Endothelial cell of umbilical vein (primary cell): ENCODE data around the gene GLUD2. TPM values are rescaled to one million over a fixed set of nuclear protein-coding genes. Genes with fewer than 3 reads are reported as not detected.

ENCODE experiments used
- BruUV-seq: library from RNA; stranded (reverse); fragments of 400-500 nt; replicated peaks from 2 replicates; lab custom pipeline; 2021; lab: Mats Ljungman, UMichigan
- CTCF ChIA-PET: fragments of 300-600, 350-600 bp; sonication (Branson Sonifier 250); formaldehyde crosslinking; loops from one replicate; lab custom pipeline; 2021; ENCODE audit warnings: antibody characterized with exemption, inconsistent platforms; lab: Charles Lee
- POLR2A ChIA-PET: fragments of 300-600, 350-600 bp; sonication (Branson Sonifier 250); formaldehyde crosslinking; loops from one replicate; lab custom pipeline; 2021; ENCODE audit warnings: antibody characterized with exemption, inconsistent platforms; lab: Charles Lee
- DNase-seq: peaks from one replicate; pipeline ENCODE4 v3.0.0-alpha.2; 2011; ENCODE audit warnings: low read depth, low spot score
- FAIRE-seq: peaks from 2 replicates; lab custom pipeline; 2011; peaks lifted over from hg19 to GRCh38; lab: Jason Lieb, UNC
- H2AFZ ChIP-seq: 2 replicates; pipeline ENCODE4 v1.6.0; 2012; ENCODE audit warnings: low read depth, low read length, control low read depth, inconsistent platforms
- H3K27ac ChIP-seq: 2 replicates; pipeline ENCODE4 v1.5.1; 2011; ENCODE audit warnings: low read depth, mild to moderate bottlenecking, control low read depth, low read length, moderate library complexity; ENCODE audit not compliant: insufficient read depth
- H3K27me3 ChIP-seq, 2 experiments: 2 replicates each; pipeline versions ENCODE4 v1.6.0 to v1.6.1; 2011; ENCODE audit warnings: low read length in 2 of 2, mixed read lengths in 1 of 2; ENCODE audit not compliant: control insufficient read depth in 2 of 2, insufficient read depth in 2 of 2
- H3K36me3 ChIP-seq, 2 experiments: 2 replicates in 1 of 2; 3 replicates in 1 of 2; pipeline ENCODE4 v1.5.1; 2011; ENCODE audit warnings: low read length in 2 of 2, mild to moderate bottlenecking in 1 of 2, moderate library complexity in 1 of 2; ENCODE audit not compliant: control insufficient read depth in 2 of 2, insufficient read depth in 2 of 2; ENCODE audit errors: extremely low read depth in 1 of 2
- H3K4me1 ChIP-seq: 3 replicates; pipeline ENCODE4 v1.5.1; 2011; ENCODE audit warnings: mild to moderate bottlenecking, low read length; ENCODE audit not compliant: control insufficient read depth, insufficient read depth; ENCODE audit errors: extremely low read depth
- H3K4me2 ChIP-seq: 2 replicates; pipeline ENCODE4 v1.6.1; 2011; ENCODE audit warnings: low read length, control low read depth, mixed read lengths; ENCODE audit not compliant: insufficient read depth
- H3K4me3 ChIP-seq, 3 experiments: fragments of 200-600 bp in 1 of 3; sonication (generic), shearing (Covaris generic) in 1 of 3; replicated peaks in 1 of 3; 2 replicates each; pipeline ENCODE4 v1.5.1; 2011 to 2016; ENCODE audit warnings: control low read depth in 3 of 3, low read length in 3 of 3, mild to moderate bottlenecking in 2 of 3, inconsistent platforms in 1 of 3, low read depth in 1 of 3, moderate library complexity in 1 of 3; ENCODE audit not compliant: insufficient read depth in 1 of 3
- H3K79me2 ChIP-seq: 2 replicates; pipeline ENCODE4 v1.6.0; 2012; ENCODE audit warnings: low read length, inconsistent platforms; ENCODE audit not compliant: control insufficient read depth, insufficient read depth
- H3K9ac ChIP-seq: replicated peaks from 2 replicates; pipeline ENCODE3; 2011; ENCODE audit warnings: low read length, control low read depth; ENCODE audit not compliant: insufficient read depth; ENCODE audit errors: extremely low read depth
- H3K9me1 ChIP-seq: replicated peaks from 3 replicates; pipeline ENCODE4 v1.6.0; 2011; ENCODE audit warnings: mild to moderate bottlenecking, low read length; ENCODE audit not compliant: control insufficient read depth, insufficient read depth; ENCODE audit errors: extremely low read depth
- H3K9me3 ChIP-seq: replicated peaks from 2 replicates; pipeline ENCODE4 v1.5.1; 2012; ENCODE audit warnings: low read length, inconsistent platforms; ENCODE audit not compliant: control insufficient read depth, insufficient read depth
- H4K20me1 ChIP-seq: replicated peaks from 2 replicates; pipeline ENCODE3; 2011; ENCODE audit warnings: mild to moderate bottlenecking, low read length; ENCODE audit not compliant: control insufficient read depth, insufficient read depth; ENCODE audit errors: extremely low read depth
- CTCF ChIP-seq, 2 donors: IDR thresholded peaks; 1 replicate in 1 of 2; 2 replicates in 1 of 2; pipeline ENCODE4 v1.5.1; 2011; ENCODE audit warnings: low read length in 2 of 2, mild to moderate bottlenecking in 2 of 2, moderate library complexity in 2 of 2, control low read depth in 1 of 2, inconsistent platforms in 1 of 2, low read depth in 1 of 2; ENCODE audit not compliant: insufficient read depth in 1 of 2; ENCODE audit errors: extremely low read depth in 1 of 2
- EZH2 ChIP-seq: IDR thresholded peaks from 2 replicates; pipeline ENCODE4 v1.6.1; 2012; ENCODE audit warnings: borderline replicate concordance, low read depth, mild to moderate bottlenecking, moderate library complexity, low read length, inconsistent platforms; ENCODE audit not compliant: severe bottlenecking
- FOS ChIP-seq: IDR thresholded peaks from 2 replicates; pipeline ENCODE4 v1.6.1; 2011; ENCODE audit warnings: mild to moderate bottlenecking, low read length, moderate library complexity, borderline replicate concordance; ENCODE audit not compliant: insufficient read depth
- JUN ChIP-seq: IDR thresholded peaks from 2 replicates; pipeline ENCODE4 v1.6.1; 2011; ENCODE audit warnings: borderline replicate concordance, low read depth; ENCODE audit not compliant: insufficient read length, insufficient read depth
- MAX ChIP-seq: IDR thresholded peaks from 2 replicates; pipeline ENCODE4 v1.6.1; 2011; ENCODE audit not compliant: insufficient read depth, insufficient read length
- MYC ChIP-seq: IDR thresholded peaks from one replicate; pipeline ENCODE4 v1.6.1; 2011; ENCODE audit warnings: mild to moderate bottlenecking, low read depth, low read length
- POLR2A ChIP-seq: IDR thresholded peaks from 2 replicates; pipeline ENCODE4 v1.6.1; 2012; ENCODE audit warnings: low read depth, mild to moderate bottlenecking, control low read depth, low read length
- POLR2AphosphoS5 ChIP-seq: IDR thresholded peaks from 2 replicates; pipeline ENCODE4 v1.6.1; 2012; ENCODE audit warnings: low read depth, mild to moderate bottlenecking, control low read depth, low read length, moderate library complexity; ENCODE audit not compliant: insufficient read depth
- dilution Hi-C: fragments of 300-500 bp; cut with MboI; formaldehyde crosslinking; loops from one replicate; pipeline ENCODE4 v1.15.0; 2019; ENCODE audit warnings: low sequenced_read_pairs; ENCODE audit not compliant: extremely low pct_ligation_motif_present
- intact Hi-C: fragments of 100-400 bp; cut with micrococcal nuclease; formaldehyde crosslinking; loops from one replicate; pipeline ENCODE4 v1.10.0; 2022
- polyA plus RNA-seq, 4 experiments: library from polyadenylated mRNA; depleted of rRNA in 3 of 4; stranded (reverse) in 3 of 4; unstranded in 1 of 4; fragments of >200 nt; gene quantifications; 2 replicates each; pipeline versions ENCODE4 v1.2.1 to v1.2.3, GENCODE V29; 2011 to 2012; ENCODE audit warnings: missing spikeins in 1 of 4
- total RNA-seq: library from RNA; stranded (reverse); gene quantifications from 2 replicates; pipeline ENCODE4 v1.2.3, GENCODE V29; 2021

The GLUD2 gene
- total and polyA plus RNA-seq, 2 donors (not counting 3 experiments of a cell fraction or from before 2014, with no cell fraction given) = 0.19 to 0.33 TPM

- ChIA-PET POLR2A (no interaction called here), CTCF (no interaction called here)
- TF ChIP-seq JUN (no peak), MAX (no peak), POLR2AphosphoS5 (no peak), MYC (no peak), POLR2A (no peak), CTCF (IDR thresholded peaks at IDR 0.05; ENCODE audit: extremely low read depth in 1 of 2, insufficient read depth in 1 of 2, low read depth in 1 of 2, low read length in 2 of 2) (no peak), FOS (no peak), EZH2 (no peak)
- Histone ChIP-seq H3K36me3 (no peaks in the 10 kb centered on the region), H2AFZ (no peak overlapping the region), H3K27ac (no peak overlapping the region), H3K4me3 (no peak overlapping the region), H3K9me3 (no peaks in the 10 kb centered on the region), H3K27me3 (no peaks in the 10 kb centered on the region), H3K79me2 (no peaks in the 10 kb centered on the region), H4K20me1 (no peaks in the 10 kb centered on the region), H3K9me1 (no peaks in the 10 kb centered on the region), H3K9ac (no peak overlapping the region), H3K4me2 (no peak overlapping the region), H3K4me1 (no peaks in the 10 kb centered on the region)
- intact Hi-C loops = no loop called here
- DNase-seq (no peak), FAIRE-seq (no peak)
- dilution Hi-C loops = no loop called here
- no TSS peak for BruUV-seq
These were observed 17.3 kb upstream of the GLUD2 start for GRCh38 chrX:121030083-121030482.
